Measurements from ENCODE around the gene TCF20. TPM values are rescaled to one million over a fixed set of nuclear protein-coding genes. Genes with fewer than 3 reads are reported as not detected.
A peak's percentile ranks its signal among the peaks of the same experiment; 100 is the strongest.

The TCF20 gene
- total RNA-seq, 1 donor from 2014 or later = 47.4 TPM

- intact Hi-C loops (cut with DNase I) = no loop called here
- Histone ChIP-seq H3K9me3 (no peaks in the 10 kb centered on the region), H3K27ac (no peak overlapping the region), H3K4me3 (no peak overlapping the region), H3K4me1 (peaks cover 18% of the 10 kb centered on the region), H3K36me3 (no peaks in the 10 kb centered on the region), H3K27me3 (no peaks in the 10 kb centered on the region)
- DNase-seq (no peak), ATAC-seq (no peak)
- no peak for TF ChIP-seq CTCF (IDR thresholded peaks at IDR 0.05)
Measured at GRCh38 chr22:42303396-42304323, 33.2 kb upstream of the TCF20 start.

- intact Hi-C loops (cut with DNase I) = no loop called here
- Histone ChIP-seq H3K27me3 (no peaks in the 10 kb centered on the region), H3K27ac (no peak overlapping the region), H3K9me3 (no peaks in the 10 kb centered on the region), H3K4me1 (peaks cover 18% of the 10 kb centered on the region), H3K4me3 (no peak overlapping the region), H3K36me3 (no peaks in the 10 kb centered on the region)
- no peak for DNase-seq
- no peak for ATAC-seq
- TF ChIP-seq CTCF (IDR thresholded peaks at IDR 0.05) = no peak
Measured at GRCh38 chr22:42301742-42302102, 31.3 kb upstream of the TCF20 start.

- ATAC-seq (no peak), DNase-seq (no peak)
- H3K36me3 ChIP-seq = no peaks in the 10 kb centered on the region
- TF ChIP-seq CTCF (IDR thresholded peaks at IDR 0.05) = no peak
- H3K9me3 ChIP-seq = no peaks in the 10 kb centered on the region
- H3K4me1 ChIP-seq = peaks cover 18% of the 10 kb centered on the region
- H3K27me3 ChIP-seq = no peaks in the 10 kb centered on the region
- intact Hi-C loops (cut with DNase I) = no loop called here
- no peak overlapping the region for H3K4me3 ChIP-seq
- H3K27ac ChIP-seq = no peak overlapping the region
Measured at GRCh38 chr22:42301077-42301741, 30.8 kb upstream of the TCF20 start.

- ATAC-seq (peak; percentile 32), DNase-seq (no peak)
- no peaks in the 10 kb centered on the region for H3K9me3 ChIP-seq
- no peak overlapping the region for H3K27ac ChIP-seq
- no peaks in the 10 kb centered on the region for H3K27me3 ChIP-seq
- no peak overlapping the region for H3K4me3 ChIP-seq
- TF ChIP-seq CTCF (IDR thresholded peaks at IDR 0.05) = no peak
- intact Hi-C loops (cut with DNase I) = no loop called here
- no peaks in the 10 kb centered on the region for H3K36me3 ChIP-seq
- peaks cover 18% of the 10 kb centered on the region for H3K4me1 ChIP-seq
Measured at GRCh38 chr22:42300259-42301076, 30.0 kb upstream of the TCF20 start.

- Histone ChIP-seq H3K36me3 (no peaks in the 10 kb centered on the region), H3K4me1 (peaks cover 18% of the 10 kb centered on the region), H3K27me3 (no peaks in the 10 kb centered on the region), H3K27ac (no peak overlapping the region), H3K4me3 (no peak overlapping the region), H3K9me3 (no peaks in the 10 kb centered on the region)
- ATAC-seq (no peak), DNase-seq (no peak)
- no peak for TF ChIP-seq CTCF (IDR thresholded peaks at IDR 0.05)
- intact Hi-C loops (cut with DNase I) = no loop called here
Measured at GRCh38 chr22:42299586-42300258, 29.3 kb upstream of the TCF20 start.
